Testis (tissue), 3 donors: ENCODE measurements around the gene ADAM12. TPM values are rescaled to one million over a fixed set of nuclear protein-coding genes. Genes with fewer than 3 reads are reported as not detected.

Experiments used
- DNase-seq: peaks from one replicate; pipeline ENCODE4 v3.0.0-alpha.2; 2019
- H3K27ac ChIP-seq, 2 donors: fragments of 200-600 bp; sonication (generic); one replicate each; pipeline ENCODE4 v1.5.1; 2019
- H3K27me3 ChIP-seq: fragments of 200-600 bp; sonication (generic); one replicate; pipeline ENCODE4 v1.5.1; 2019
- H3K36me3 ChIP-seq: fragments of 200-600 bp; sonication (generic); one replicate; pipeline ENCODE4 v1.5.1; 2017; ENCODE audit warnings: low read depth; ENCODE audit errors: missing control alignments
- H3K4me1 ChIP-seq: fragments of 200-600 bp; sonication (generic); one replicate; pipeline ENCODE4 v1.5.1; 2019
- H3K4me3 ChIP-seq, 2 donors: fragments of 200-600 bp; sonication (generic); one replicate each; pipeline ENCODE4 v1.5.1; 2017 to 2019
- H3K9me3 ChIP-seq: fragments of 200-600 bp; sonication (generic); one replicate; pipeline ENCODE4 v1.5.1; 2017
- CTCF ChIP-seq, 3 experiments: fragments of 450-650 bp in 2 of 3; fragments of 200-600 bp in 1 of 3; sonication (generic) in 1 of 3; IDR thresholded peaks; one replicate each; pipeline ENCODE4 v1.5.1; 2016 to 2019; ENCODE audit warnings: antibody characterized with exemption in 3 of 3, mild to moderate bottlenecking in 2 of 3, moderate library complexity in 1 of 3
- POLR2A ChIP-seq: fragments of 450-650 bp; IDR thresholded peaks from one replicate; pipeline ENCODE4 v1.6.1; 2017; ENCODE audit warnings: antibody characterized with exemption, mild to moderate bottlenecking, moderate library complexity
- WGBS, 2 donors: methylation state at CpG; one replicate each; pipeline ENCODE4 v1.1.5; 2018; 5-methylcytosine and 5-hydroxymethylcytosine counted together
- intact Hi-C: fragments of 100-400 bp; cut with DNase I; formaldehyde crosslinking; loops from one replicate; pipeline ENCODE4 v1.15.1; 2023; ENCODE audit warnings: low total_unique reads
- polyA plus RNA-seq: library from polyadenylated mRNA; stranded (reverse); fragments of 350-450 nt; fragmentation: Illumina TruSeq; extraction: RNeasy Lipid Tissue Mini Kit (QIAGEN cat#74804); gene quantifications from one replicate; pipeline ENCODE4 v1.2.3, GENCODE V29; 2014; ENCODE audit warnings: low read depth, low replicate concordance; ENCODE audit not compliant: insufficient read depth
- total RNA-seq, 2 donors: library from RNA; depleted of rRNA; stranded (reverse); fragments of >200 nt; gene quantifications; one replicate each; pipeline ENCODE4 v1.2.3, GENCODE V29; 2016

The ADAM12 gene
- total and polyA plus RNA-seq, 3 donors from 2014 or later: 2.8 to 9.2 (median 6.1) TPM

GRCh38 chr10:126432507-126432906, 44.2 kb upstream of the ADAM12 start:
- Histone ChIP-seq H3K4me3 (no peak overlapping the region), H3K9me3 (no peaks in the 10 kb centered on the region), H3K27ac (no peak overlapping the region), H3K36me3 (no peaks in the 10 kb centered on the region), H3K27me3 (no peaks in the 10 kb centered on the region), H3K4me1 (no peaks in the 10 kb centered on the region)
- intact Hi-C loops: no loop called here
- WGBS, 2 donors: 57 to 61% methylated on average over 7 of the region's 7 CpGs
- no peak for TF ChIP-seq POLR2A
- no peak for TF ChIP-seq CTCF (IDR thresholded peaks at IDR 0.05)
- DNase-seq: no peak

- Histone ChIP-seq H3K27me3 (no peaks in the 10 kb centered on the region), H3K4me3 (no peak overlapping the region), H3K27ac (no peak overlapping the region), H3K36me3 (no peaks in the 10 kb centered on the region), H3K4me1 (no peaks in the 10 kb centered on the region), H3K9me3 (no peaks in the 10 kb centered on the region)
- 91 to 93% methylated on average over 2 of the region's 2 CpGs for WGBS, 2 donors
- no peak for DNase-seq
- no peak for TF ChIP-seq POLR2A
- TF ChIP-seq CTCF (IDR thresholded peaks at IDR 0.05): no peak
- intact Hi-C loops: no loop called here
These were observed 43.5 kb upstream of the ADAM12 start for GRCh38 chr10:126431816-126432215.

GRCh38 chr10:126430512-126430911, 42.2 kb upstream of the ADAM12 start:
- DNase-seq: no peak
- WGBS, 2 donors: 90 to 93% methylated on average over 2 of the region's 2 CpGs
- intact Hi-C loops: no loop called here

GRCh38 chr10:126429275-126429674, 41.0 kb upstream of the ADAM12 start:
- Histone ChIP-seq H3K9me3 (no peaks in the 10 kb centered on the region), H3K27me3 (no peaks in the 10 kb centered on the region), H3K4me3 (no peak overlapping the region), H3K27ac (no peak overlapping the region), H3K4me1 (no peaks in the 10 kb centered on the region), H3K36me3 (no peaks in the 10 kb centered on the region)
- intact Hi-C loops: no loop called here
- no peak for DNase-seq
- TF ChIP-seq CTCF (IDR thresholded peaks at IDR 0.05) (no peak), POLR2A (no peak)
- 94 to 96% methylated on average over 4 of the region's 4 CpGs for WGBS, 2 donors

More at GRCh38 chr10:126430512-126430911, 42.2 kb upstream of the ADAM12 start:
- Histone ChIP-seq H3K27ac (no peak overlapping the region), H3K4me1 (no peaks in the 10 kb centered on the region), H3K27me3 (no peaks in the 10 kb centered on the region), H3K36me3 (no peaks in the 10 kb centered on the region), H3K4me3 (no peak overlapping the region), H3K9me3 (no peaks in the 10 kb centered on the region)
- TF ChIP-seq CTCF (IDR thresholded peaks at IDR 0.05): no peak
- no peak for TF ChIP-seq POLR2A

- TF ChIP-seq CTCF (IDR thresholded peaks at IDR 0.05) (no peak), POLR2A (no peak)
- DNase-seq: no peak
- H3K27ac ChIP-seq: no peak overlapping the region
- WGBS, 2 donors: 70 to 82% methylated on average over 8 of the region's 8 CpGs
- H3K36me3 ChIP-seq: no peaks in the 10 kb centered on the region
- H3K4me3 ChIP-seq: no peak overlapping the region
- intact Hi-C loops: no loop called here
- no peaks in the 10 kb centered on the region for H3K4me1 ChIP-seq
- no peaks in the 10 kb centered on the region for H3K9me3 ChIP-seq
- no peaks in the 10 kb centered on the region for H3K27me3 ChIP-seq
These were observed 37.3 kb upstream of the ADAM12 start for GRCh38 chr10:126425489-126426065.
